GM23338 (cell line): ENCODE data around the gene ERMN.

Source experiments
- EZH2 ChIP-seq: fragments of 200-600 bp; sonication (generic); IDR thresholded peaks from one replicate; pipeline ENCODE4 v1.8.0; 2017; ENCODE audit warnings: antibody characterized with exemption, mild to moderate bottlenecking, low read depth; ENCODE audit not compliant: unreplicated experiment
- TF ChIP-seq, protein P1 (sequence below), 2 experiments: fragments of 200-600 bp in 1 of 2; sonication (generic) in 1 of 2; conservative IDR thresholded peaks; 2 replicates each; pipeline versions ENCODE4 v1.5.1 to v1.6.1; 2016 to 2017; ENCODE audit warnings: antibody characterized with exemption in 2 of 2, low read depth in 2 of 2, mild to moderate bottlenecking in 2 of 2, moderate library complexity in 1 of 2

GRCh38 chr2:157290525-157290924 is 35.1 kb downstream of the ERMN start:
- TF ChIP-seq, protein P1, sequence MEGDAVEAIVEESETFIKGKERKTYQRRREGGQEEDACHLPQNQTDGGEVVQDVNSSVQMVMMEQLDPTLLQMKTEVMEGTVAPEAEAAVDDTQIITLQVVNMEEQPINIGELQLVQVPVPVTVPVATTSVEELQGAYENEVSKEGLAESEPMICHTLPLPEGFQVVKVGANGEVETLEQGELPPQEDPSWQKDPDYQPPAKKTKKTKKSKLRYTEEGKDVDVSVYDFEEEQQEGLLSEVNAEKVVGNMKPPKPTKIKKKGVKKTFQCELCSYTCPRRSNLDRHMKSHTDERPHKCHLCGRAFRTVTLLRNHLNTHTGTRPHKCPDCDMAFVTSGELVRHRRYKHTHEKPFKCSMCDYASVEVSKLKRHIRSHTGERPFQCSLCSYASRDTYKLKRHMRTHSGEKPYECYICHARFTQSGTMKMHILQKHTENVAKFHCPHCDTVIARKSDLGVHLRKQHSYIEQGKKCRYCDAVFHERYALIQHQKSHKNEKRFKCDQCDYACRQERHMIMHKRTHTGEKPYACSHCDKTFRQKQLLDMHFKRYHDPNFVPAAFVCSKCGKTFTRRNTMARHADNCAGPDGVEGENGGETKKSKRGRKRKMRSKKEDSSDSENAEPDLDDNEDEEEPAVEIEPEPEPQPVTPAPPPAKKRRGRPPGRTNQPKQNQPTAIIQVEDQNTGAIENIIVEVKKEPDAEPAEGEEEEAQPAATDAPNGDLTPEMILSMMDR (conservative IDR thresholded peaks at IDR 0.05; ENCODE audit: low read depth in 2 of 2): no peak
- no peak for TF ChIP-seq EZH2
